Daoy (cell line): ENCODE results near the gene PDK2. TPM values are rescaled to one million over a fixed set of nuclear protein-coding genes. Genes with fewer than 3 reads are reported as not detected.
A peak's percentile ranks its signal among the peaks of the same experiment; 100 is the strongest.

ENCODE experiments used
- DNase-seq: peaks from one replicate; pipeline ENCODE4 v3.0.0-alpha.2; 2015; ENCODE audit warnings: low read depth
- total RNA-seq: library from RNA; depleted of rRNA; stranded (reverse); fragments of >200 nt; shearing (Covaris generic); gene quantifications from 2 replicates; pipeline ENCODE4 v1.2.3, GENCODE V29; 2014; rRNA removed

Gene PDK2
- total RNA-seq, 1 experiment from 2014 or later = 5.7 TPM

- DNase-seq = no peak
Measured at GRCh38 chr17:50149091-50149416, 53.9 kb downstream of the PDK2 start.

GRCh38 chr17:50149417-50150353 lies 54.5 kb downstream of the PDK2 start:
- peak; percentile 65 for DNase-seq

GRCh38 chr17:50150354-50151040 lies 55.3 kb downstream of the PDK2 start, which contains the start of gene PPP1R9B:
Gene PPP1R9B, minus strand, starts transcription at chr17:50150677. Its CDS starts 164 bp downstream, at chr17:50150513.
- no peak for DNase-seq

DNA sequence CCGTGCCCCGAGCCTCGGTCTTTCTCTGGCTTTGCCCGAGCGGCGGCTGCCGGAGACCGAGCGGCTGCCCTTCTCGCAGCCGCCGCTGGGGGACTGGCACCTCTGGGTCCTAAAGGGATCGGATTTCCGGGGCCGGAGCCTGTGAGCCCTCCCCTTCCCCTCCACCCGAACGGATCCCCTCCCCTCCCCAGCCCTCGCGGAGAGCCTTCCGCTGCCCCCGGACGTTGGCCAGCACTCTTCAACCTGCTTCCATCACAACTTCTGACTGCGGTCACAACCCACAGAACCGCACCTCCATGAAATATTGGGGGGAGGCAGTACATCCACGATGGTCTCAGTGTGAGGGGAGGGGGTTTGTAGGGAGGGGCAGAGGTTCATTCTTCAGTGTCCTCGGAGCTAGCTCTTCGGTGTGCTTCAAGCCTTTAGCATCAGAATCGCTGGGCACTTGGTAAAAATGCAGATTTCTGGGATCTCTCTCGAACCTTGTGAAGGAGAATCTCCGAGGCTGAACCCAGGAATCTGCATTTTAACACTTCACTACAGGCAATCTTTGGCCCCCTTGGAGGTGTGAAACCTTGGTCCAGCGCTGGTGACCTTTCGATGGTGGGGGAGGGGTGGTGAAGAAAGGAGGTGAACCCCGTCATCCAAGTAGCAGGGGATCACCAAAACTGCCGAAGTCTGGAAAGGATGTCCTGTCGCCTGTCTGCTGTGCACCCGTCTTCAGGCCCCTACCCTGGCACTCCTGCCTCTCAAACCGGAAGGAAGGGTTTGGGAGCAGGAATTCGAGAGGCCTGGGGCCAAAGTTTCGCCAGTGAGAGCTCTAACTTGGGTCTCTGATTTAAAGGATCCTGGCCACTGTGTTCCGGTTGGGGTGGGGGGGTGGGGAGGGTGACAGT lies 56.1 kb downstream of the PDK2 start:
- peak; percentile 89 for DNase-seq

- peak; percentile 86 for DNase-seq
Measured at GRCh38 chr17:50151937-50152547, 56.9 kb downstream of the PDK2 start.

DNA sequence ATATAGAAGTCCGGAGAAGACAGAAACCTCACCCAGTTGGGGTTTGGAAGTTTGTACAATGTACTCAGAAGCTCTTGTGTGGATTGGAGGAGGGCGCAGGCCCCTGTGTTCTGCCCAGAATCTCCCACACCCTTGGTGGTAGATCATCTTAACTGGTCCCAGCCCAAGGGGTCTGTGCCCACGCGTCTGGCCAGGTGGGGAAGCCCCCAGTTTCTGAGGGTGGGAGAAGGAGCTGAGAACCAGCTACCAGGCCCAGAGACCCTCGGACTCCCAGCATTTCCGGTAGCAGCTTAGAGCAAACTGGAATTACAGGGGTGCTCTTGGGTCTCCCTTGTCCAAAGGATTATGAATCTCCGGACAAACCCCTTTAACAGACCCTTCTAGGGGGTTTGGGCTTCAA lies 57.6 kb downstream of the PDK2 start:
- no peak for DNase-seq

DNA sequence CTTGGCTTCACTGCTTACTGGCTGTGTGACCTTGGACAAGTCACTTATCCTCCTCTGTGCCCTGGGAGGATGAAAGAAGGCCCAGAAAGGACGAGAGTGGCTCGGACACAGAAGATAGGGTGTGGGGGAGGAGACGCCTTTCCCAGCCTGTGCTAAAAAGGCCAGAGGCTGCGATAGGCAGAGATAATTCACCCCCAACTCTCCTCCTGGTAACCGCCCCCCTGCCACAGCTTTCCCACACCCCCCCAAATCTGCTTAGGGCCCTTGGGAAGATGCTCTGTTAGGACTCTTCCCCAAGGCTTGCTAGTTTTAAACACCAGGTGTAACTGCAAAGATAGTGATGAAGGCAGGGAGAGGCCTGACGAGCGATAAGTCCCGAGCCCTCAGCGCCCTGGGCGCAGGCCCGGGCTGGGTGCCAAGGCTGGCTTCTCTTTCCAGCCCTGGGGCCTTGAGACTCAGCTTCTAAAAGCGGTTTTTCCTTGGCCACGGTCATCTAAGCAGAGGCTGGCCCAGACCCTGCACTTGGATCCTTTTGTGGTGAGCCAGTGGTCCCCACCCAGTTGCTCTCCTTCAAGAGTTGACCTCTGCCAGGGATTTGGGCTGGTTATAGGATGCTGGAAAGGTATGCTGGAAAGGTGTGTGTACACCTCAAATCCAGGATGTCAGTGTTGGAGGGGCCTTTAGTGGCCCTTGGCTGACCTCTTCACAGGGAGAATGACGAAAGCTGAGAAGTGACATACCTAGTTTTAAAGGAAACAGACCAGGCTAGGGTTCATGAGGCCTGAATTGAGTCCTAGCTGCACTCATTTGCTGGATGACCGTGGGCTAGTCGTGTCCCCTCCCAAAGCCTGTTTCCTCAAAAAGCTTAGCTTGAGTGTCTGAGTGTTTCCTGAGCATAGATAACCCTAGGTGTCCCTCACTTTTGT lies 58.8 kb downstream of the PDK2 start:
- no peak for DNase-seq

GRCh38 chr17:50154604-50155003 lies 59.5 kb downstream of the PDK2 start:
- DNase-seq = no peak

GRCh38 chr17:50155115-50155819 lies 60.1 kb downstream of the PDK2 start:
- no peak for DNase-seq

- no peak for DNase-seq
Measured at GRCh38 chr17:50157891-50158290, 62.7 kb downstream of the PDK2 start.

GRCh38 chr17:50161023-50161910 lies 66.1 kb downstream of the PDK2 start:
- peak; percentile 93 for DNase-seq

Other genes starting within 250 kb of the PDK2 start
- gene TAC4, start 247.3 kb upstream of the PDK2 start, total RNA-seq = not detected in 2 replicates
- 0.11 TPM in 1 of 2 replicates, not detected in the other for gene DLX4, start 126.2 kb upstream of the PDK2 start, total RNA-seq
- not detected in 2 replicates for gene DLX3, start 100.1 kb upstream of the PDK2 start, total RNA-seq
- 70.8 and 76.5 TPM in 2 replicates for gene ITGA3, start 39.2 kb upstream of the PDK2 start, total RNA-seq
- 1.7 and 2.6 TPM in 2 replicates for gene SAMD14, start 34.8 kb downstream of the PDK2 start, total RNA-seq
- gene PPP1R9B, start 55.3 kb downstream of the PDK2 start, total RNA-seq = 28.8 and 36.3 TPM in 2 replicates
- gene SGCA, start 70.7 kb downstream of the PDK2 start, total RNA-seq = 0.51 and 1.3 TPM in 2 replicates
- gene COL1A1, start 106.3 kb downstream of the PDK2 start, total RNA-seq = 288 and 336 TPM in 2 replicates
- 1.7 and 6.7 TPM in 2 replicates for gene TMEM92, start 179.1 kb downstream of the PDK2 start, total RNA-seq